Fibroblast of lung (primary cell): ENCODE data around the gene HM13. TPM values are rescaled to one million over a fixed set of nuclear protein-coding genes. Genes with fewer than 3 reads are reported as not detected.
A peak's percentile ranks its signal among the peaks of the same experiment; 100 is the strongest.

Source experiments
- DNase-seq, 2 donors: peaks; one replicate each; pipeline versions ENCODE4 v3.0.0 to v3.0.0-alpha.2; 2010; ENCODE audit warnings: low read depth in 2 of 2
- H2AFZ ChIP-seq: 2 replicates; pipeline ENCODE4 v1.5.1; 2012; ENCODE audit warnings: low read length, control low read depth, inconsistent platforms
- H3K27ac ChIP-seq: 2 replicates; pipeline ENCODE4 v1.5.1; 2011; ENCODE audit warnings: low read length, control low read depth; ENCODE audit not compliant: insufficient read depth
- H3K27me3 ChIP-seq: 2 replicates; pipeline ENCODE4 v1.5.1; 2011; ENCODE audit warnings: mild to moderate bottlenecking, low read length; ENCODE audit not compliant: control insufficient read depth, insufficient read depth
- H3K36me3 ChIP-seq: 2 replicates; pipeline ENCODE4 v1.5.1; 2011; ENCODE audit warnings: low read length; ENCODE audit not compliant: control insufficient read depth, insufficient read depth
- H3K4me1 ChIP-seq: 2 replicates; pipeline ENCODE4 v1.5.1; 2011; ENCODE audit warnings: low read length; ENCODE audit not compliant: control insufficient read depth, insufficient read depth; ENCODE audit errors: extremely low read depth
- H3K4me2 ChIP-seq: 2 replicates; pipeline ENCODE4 v1.5.1; 2011; ENCODE audit warnings: low read length, control low read depth; ENCODE audit not compliant: insufficient read depth; ENCODE audit errors: extremely low read depth
- H3K4me3 ChIP-seq, 4 experiments: fragments of 200-600 bp in 1 of 4; sonication (generic) in 1 of 4; replicated peaks in 1 of 4; 2 replicates each; pipeline ENCODE4 v1.5.1; 2011 to 2016; ENCODE audit warnings: low read length in 4 of 4, low read depth in 3 of 4, mild to moderate bottlenecking in 3 of 4, control low read depth in 2 of 4, inconsistent platforms in 1 of 4, mixed read lengths in 1 of 4; ENCODE audit not compliant: insufficient read depth in 1 of 4; ENCODE audit errors: control extremely low read depth in 1 of 4
- H3K79me2 ChIP-seq: 2 replicates; pipeline ENCODE4 v1.5.1; 2012; ENCODE audit warnings: mild to moderate bottlenecking, low read length, inconsistent platforms; ENCODE audit not compliant: control insufficient read depth, insufficient read depth
- H3K9ac ChIP-seq: 2 replicates; pipeline ENCODE4 v1.5.1; 2011; ENCODE audit warnings: mild to moderate bottlenecking, low read length, control low read depth; ENCODE audit not compliant: insufficient read depth
- H3K9me3 ChIP-seq: 2 replicates; pipeline ENCODE4 v1.5.1; 2012; ENCODE audit warnings: low read depth, low read length; ENCODE audit not compliant: control insufficient read depth, insufficient read depth
- H4K20me1 ChIP-seq: 2 replicates; pipeline ENCODE4 v1.5.1; 2011; ENCODE audit warnings: low read length; ENCODE audit not compliant: control insufficient read depth, insufficient read depth; ENCODE audit errors: extremely low read depth
- CTCF ChIP-seq, 2 donors: IDR thresholded peaks in 1 of 2; conservative IDR thresholded peaks in 1 of 2; 1 replicate in 1 of 2; 2 replicates in 1 of 2; pipeline ENCODE4 v1.5.1; 2011 to 2012; ENCODE audit warnings: low read length in 2 of 2, control low read depth in 1 of 2, inconsistent platforms in 1 of 2, low read depth in 1 of 2, mild to moderate bottlenecking in 1 of 2
- EZH2 ChIP-seq: IDR thresholded peaks from 2 replicates; pipeline ENCODE4 v1.5.1; 2012; ENCODE audit warnings: low read length, control low read depth, mild to moderate bottlenecking; ENCODE audit errors: missing control alignments
- polyA plus RNA-seq, 2 donors: library from polyadenylated mRNA; depleted of rRNA in 1 of 2; stranded (reverse) in 1 of 2; unstranded in 1 of 2; fragments of >200 nt; gene quantifications; 2 replicates each; pipeline ENCODE4 v1.2.1, GENCODE V29; 2011 to 2012; ENCODE audit warnings: missing spikeins in 1 of 2
- total RNA-seq: library from RNA; depleted of rRNA; stranded (reverse); fragments of >200 nt; gene quantifications from 2 replicates; pipeline ENCODE4 v1.2.1, GENCODE V29; 2014

HM13 gene
- total and polyA plus RNA-seq, 2 donors (not counting 1 experiment from before 2014, with no cell fraction given), result 52.5 to 157 TPM

- Histone ChIP-seq H3K4me2 (no peak overlapping the region), H3K36me3 (no peaks in the 10 kb centered on the region), H3K4me3 (no peak overlapping the region), H2AFZ (no peak overlapping the region), H3K27me3 (peaks cover 22% of the 10 kb centered on the region), H3K79me2 (no peaks in the 10 kb centered on the region), H3K9me3 (no peaks in the 10 kb centered on the region), H3K27ac (no peak overlapping the region), H4K20me1 (no peaks in the 10 kb centered on the region), H3K9ac (no peak overlapping the region), H3K4me1 (no peaks in the 10 kb centered on the region)
- no peak for TF ChIP-seq CTCF (conservative IDR thresholded peaks at IDR 0.05 in 1 of 2, IDR thresholded peaks at IDR 0.05 in 1 of 2; ENCODE audit: low read depth in 1 of 2, low read length in 2 of 2)
- no peak for TF ChIP-seq EZH2
- DNase-seq, result no peak
Observed at GRCh38 chr20:31473331-31474096, 40.7 kb upstream of the HM13 start.

DNA sequence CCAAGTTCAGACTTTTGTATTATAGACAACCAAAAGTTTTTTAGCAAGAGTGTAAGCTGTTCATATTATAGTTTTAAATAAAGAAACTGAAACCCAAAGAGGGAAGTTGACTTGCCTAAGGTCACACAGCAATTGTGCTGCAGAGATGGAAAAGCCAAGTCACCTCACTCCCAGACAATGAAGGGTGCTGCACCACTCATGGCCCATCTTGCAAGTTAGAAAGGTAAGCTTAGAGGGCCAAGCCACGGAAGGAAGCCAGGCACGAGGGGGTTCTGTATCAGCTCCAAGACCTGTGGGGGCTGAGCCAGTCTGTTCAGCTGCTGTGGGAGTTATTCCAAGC, 40.2 kb upstream of the HM13 start:
- Histone ChIP-seq H2AFZ (no peak overlapping the region), H3K9me3 (no peaks in the 10 kb centered on the region), H3K9ac (no peak overlapping the region), H4K20me1 (no peaks in the 10 kb centered on the region), H3K4me1 (no peaks in the 10 kb centered on the region), H3K79me2 (no peaks in the 10 kb centered on the region), H3K27ac (no peak overlapping the region), H3K4me2 (no peak overlapping the region), H3K36me3 (no peaks in the 10 kb centered on the region), H3K27me3 (peaks cover 22% of the 10 kb centered on the region), H3K4me3 (no peak overlapping the region)
- TF ChIP-seq EZH2, result no peak
- TF ChIP-seq CTCF (conservative IDR thresholded peaks at IDR 0.05 in 1 of 2, IDR thresholded peaks at IDR 0.05 in 1 of 2; ENCODE audit: low read depth in 1 of 2, low read length in 2 of 2), result no peak
- DNase-seq, result no peak

DNA sequence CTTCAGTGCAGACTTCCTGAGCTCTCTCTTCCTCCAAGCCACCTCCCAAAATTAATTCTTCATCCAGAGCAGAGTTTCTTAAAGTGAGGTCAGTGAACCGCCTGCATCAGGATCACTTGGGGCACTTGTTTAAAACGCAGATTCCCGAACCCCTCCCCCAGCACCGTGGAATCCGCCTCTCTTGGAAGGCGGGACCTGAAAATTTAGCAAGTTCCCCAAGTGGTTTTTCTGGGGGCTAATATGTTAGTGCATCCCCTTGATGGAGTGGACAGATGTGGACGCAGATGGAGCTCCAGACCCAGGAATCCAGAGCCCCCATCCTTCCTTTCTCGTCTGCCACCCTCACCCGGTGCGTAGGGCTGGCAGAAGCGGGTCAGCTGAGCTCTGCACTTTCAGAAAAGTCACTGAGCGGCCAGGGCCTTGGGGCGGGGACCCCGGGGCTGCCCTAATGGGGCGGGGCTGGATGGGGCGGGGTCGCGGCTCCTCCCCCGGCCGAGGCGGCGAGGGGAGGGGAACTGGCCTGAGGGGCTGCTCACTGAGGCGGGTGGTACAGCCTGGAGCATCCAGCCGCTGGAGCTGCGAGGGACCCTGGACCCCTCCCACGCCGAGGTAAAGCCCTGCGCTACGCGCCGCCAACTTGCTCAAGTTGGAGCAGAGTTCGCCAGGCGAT, 39.3 kb upstream of the HM13 start, which contains the start of the genes DEFB124 and REM1:
DEFB124 (minus strand) TSS at position 370 of the 670 bp plus-strand sequence. CDS start 2,114 bp downstream, outside the sequence.
REM1 (plus strand) TSS at position 531 of the 670 bp plus-strand sequence. CDS start 1,158 bp downstream, outside the sequence.
- H3K4me1 ChIP-seq, result no peaks in the 10 kb centered on the region
- H3K9me3 ChIP-seq, result no peaks in the 10 kb centered on the region
- no peaks in the 10 kb centered on the region for H4K20me1 ChIP-seq
- no peak within 1 kb of the TSS for H2AFZ ChIP-seq
- no peak within 1 kb of the TSS for H3K9ac ChIP-seq
- H3K79me2 ChIP-seq, result no peaks in the 10 kb centered on the region
- H3K27ac ChIP-seq, result no peak within 1 kb of the TSS
- no peaks in the 10 kb centered on the region for H3K36me3 ChIP-seq
- peak within 1 kb of the TSS in 1 of 4 experiments; percentile 28 for H3K4me3 ChIP-seq
- H3K4me2 ChIP-seq, result no peak within 1 kb of the TSS
- TF ChIP-seq CTCF (conservative IDR thresholded peaks at IDR 0.05 in 1 of 2, IDR thresholded peaks at IDR 0.05 in 1 of 2; ENCODE audit: low read depth in 1 of 2, low read length in 2 of 2) (no peak), EZH2 (no peak)
- H3K27me3 ChIP-seq, result peaks cover 22% of the 10 kb centered on the region
- DNase-seq, result no peak
